Adrenal gland (tissue), 5 donors: ENCODE data around the gene CTTNBP2NL.

Experiments
- POLR2A ChIP-seq, 2 donors: fragments of 450-650 bp; IDR thresholded peaks; one replicate each; pipeline ENCODE4 v1.6.1; 2017; ENCODE audit warnings: antibody characterized with exemption in 2 of 2, mild to moderate bottlenecking in 2 of 2, moderate library complexity in 1 of 2
- TF ChIP-seq, protein P1 (sequence below), 6 experiments: fragments of 450-650 bp in 4 of 6; fragments of 200-600 bp in 2 of 6; sonication (generic) in 1 of 6; IDR thresholded peaks; 1 replicate in 5 of 6; 2 replicates in 1 of 6; pipeline versions ENCODE4 v1.5.1 to v1.8.0; 2016 to 2021; ENCODE audit warnings: antibody characterized with exemption in 6 of 6, mild to moderate bottlenecking in 2 of 6, moderate library complexity in 1 of 6
- donor health status: DM: no; HTN: no; CAD: no.

DNA sequence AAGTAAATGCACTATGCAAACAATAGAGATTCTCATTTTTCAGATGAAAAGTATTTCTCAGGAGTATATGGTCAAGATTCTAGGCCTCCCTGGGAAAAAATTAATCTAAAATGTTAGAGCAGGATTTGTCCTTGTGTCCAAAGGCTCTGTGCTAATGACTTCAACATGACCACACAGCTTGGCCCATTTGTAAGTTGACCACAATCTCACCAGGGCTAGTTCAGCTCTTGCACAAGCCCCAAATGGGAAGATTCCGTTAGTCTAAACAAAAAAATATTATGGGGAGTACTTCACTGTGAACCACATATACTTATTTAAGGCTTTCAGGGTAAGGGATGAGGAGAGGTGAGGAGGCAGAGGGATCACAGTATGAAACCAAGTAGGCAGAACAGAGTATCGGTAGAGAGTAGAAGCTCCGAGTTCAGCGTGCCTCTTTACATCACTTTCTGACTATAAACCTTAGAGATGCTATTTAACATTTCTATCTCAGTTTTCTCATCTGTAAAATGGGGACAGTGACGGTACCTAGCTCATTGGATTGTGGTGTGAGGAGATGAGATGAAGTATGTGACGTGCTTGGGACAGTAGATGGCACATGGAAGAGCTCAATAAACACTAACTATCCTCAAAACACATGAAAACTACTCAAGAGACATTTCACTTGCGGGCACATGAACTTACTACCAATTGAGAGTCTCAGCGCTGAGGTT is 37.8 kb upstream of the CTTNBP2NL start:
- TF ChIP-seq, protein P1, sequence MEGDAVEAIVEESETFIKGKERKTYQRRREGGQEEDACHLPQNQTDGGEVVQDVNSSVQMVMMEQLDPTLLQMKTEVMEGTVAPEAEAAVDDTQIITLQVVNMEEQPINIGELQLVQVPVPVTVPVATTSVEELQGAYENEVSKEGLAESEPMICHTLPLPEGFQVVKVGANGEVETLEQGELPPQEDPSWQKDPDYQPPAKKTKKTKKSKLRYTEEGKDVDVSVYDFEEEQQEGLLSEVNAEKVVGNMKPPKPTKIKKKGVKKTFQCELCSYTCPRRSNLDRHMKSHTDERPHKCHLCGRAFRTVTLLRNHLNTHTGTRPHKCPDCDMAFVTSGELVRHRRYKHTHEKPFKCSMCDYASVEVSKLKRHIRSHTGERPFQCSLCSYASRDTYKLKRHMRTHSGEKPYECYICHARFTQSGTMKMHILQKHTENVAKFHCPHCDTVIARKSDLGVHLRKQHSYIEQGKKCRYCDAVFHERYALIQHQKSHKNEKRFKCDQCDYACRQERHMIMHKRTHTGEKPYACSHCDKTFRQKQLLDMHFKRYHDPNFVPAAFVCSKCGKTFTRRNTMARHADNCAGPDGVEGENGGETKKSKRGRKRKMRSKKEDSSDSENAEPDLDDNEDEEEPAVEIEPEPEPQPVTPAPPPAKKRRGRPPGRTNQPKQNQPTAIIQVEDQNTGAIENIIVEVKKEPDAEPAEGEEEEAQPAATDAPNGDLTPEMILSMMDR (IDR thresholded peaks at IDR 0.05): no peak
- TF ChIP-seq POLR2A (IDR thresholded peaks at IDR 0.05): no peak
